Large intestine (tissue), 3 donors: ENCODE data around the gene INTS3. TPM values are rescaled to one million over a fixed set of nuclear protein-coding genes. Genes with fewer than 3 reads are reported as not detected.
"Not testable (repeated sequence)": the region's sequence is repeated elsewhere in the genome, so short reads cannot be mapped to it uniquely, and the experiment has no call there.

Source experiments
- DNase-seq, 2 donors: peaks; one replicate each; pipeline versions ENCODE4 v3.0.0 to v3.0.0-alpha.2; 2013
- H3K27ac ChIP-seq: one replicate; pipeline ENCODE4 v1.5.1; 2013; ENCODE audit warnings: low read length
- H3K27me3 ChIP-seq: 2 replicates; pipeline ENCODE4 v1.6.1; 2013; ENCODE audit warnings: low read length; ENCODE audit not compliant: control insufficient read depth, insufficient read depth
- H3K36me3 ChIP-seq: 2 replicates; pipeline ENCODE4 v1.6.1; 2013; ENCODE audit warnings: low read length; ENCODE audit not compliant: control insufficient read depth, insufficient read depth
- H3K4me1 ChIP-seq: one replicate; pipeline ENCODE4 v1.6.1; 2013; ENCODE audit warnings: low read length; ENCODE audit not compliant: control insufficient read depth, insufficient read depth
- H3K4me3 ChIP-seq: one replicate; pipeline ENCODE4 v1.5.1; 2013; ENCODE audit warnings: low read length
- H3K9me3 ChIP-seq: one replicate; pipeline ENCODE4 v1.6.1; 2013; ENCODE audit warnings: mild to moderate bottlenecking, low read depth, low read length, moderate library complexity; ENCODE audit not compliant: control insufficient read depth
- WGBS: methylation state at CpG from one replicate; pipeline ENCODE4 v1.1.5; 2013; ENCODE audit warnings: low lambda C conversion rate; ENCODE audit not compliant: insufficient coverage; 5-methylcytosine and 5-hydroxymethylcytosine counted together
- polyA plus RNA-seq: library from polyadenylated mRNA; unstranded; fragments of 120-200 nt; gene quantifications from one replicate; pipeline ENCODE4 v1.2.1, GENCODE V29; 2013

The INTS3 gene
- polyA plus RNA-seq, 1 donor, result 62.3 TPM

GRCh38 chr1:153752571-153753195 is 24.8 kb downstream of the INTS3 start:
- Histone ChIP-seq H3K4me3 (no peak overlapping the region), H3K27ac (peak overlapping the region; percentile 70), H3K36me3 (peaks cover 71% of the 10 kb centered on the region), H3K27me3 (no peaks in the 10 kb centered on the region), H3K9me3 (no peaks in the 10 kb centered on the region), H3K4me1 (peaks cover 27% of the 10 kb centered on the region)
- DNase-seq, result peak; percentile 76 to 78
- WGBS, result no CpG with 5 or more reads among the region's 8 CpGs

DNA sequence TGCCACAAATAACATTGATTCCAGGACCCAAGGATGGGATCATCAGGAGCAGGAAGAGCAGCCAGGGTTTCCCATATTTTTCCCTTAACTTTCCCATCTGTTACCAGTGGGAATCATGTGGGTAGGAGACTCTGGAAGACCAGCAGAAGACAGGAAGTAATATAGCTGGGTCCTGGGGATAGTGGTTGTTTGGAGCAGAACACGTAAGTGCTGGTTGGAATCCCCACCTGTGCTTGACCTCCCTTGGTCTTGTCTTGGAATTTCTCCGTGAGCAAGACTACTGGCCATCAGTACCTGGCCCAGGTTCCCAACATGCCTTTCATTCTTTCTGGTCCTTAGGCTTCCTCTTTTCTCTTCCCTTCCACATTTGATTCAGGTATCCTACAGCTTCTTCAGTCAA is 26.4 kb downstream of the INTS3 start:
- Histone ChIP-seq H3K27ac (no peak overlapping the region), H3K9me3 (no peaks in the 10 kb centered on the region), H3K4me1 (peaks cover 27% of the 10 kb centered on the region), H3K27me3 (no peaks in the 10 kb centered on the region), H3K4me3 (no peak overlapping the region), H3K36me3 (peaks cover 74% of the 10 kb centered on the region)
- 83% methylated on average over 1 of the region's 2 CpGs for WGBS
- no peak for DNase-seq

GRCh38 chr1:153760440-153760839 is 32.6 kb downstream of the INTS3 start:
- WGBS, result no CpG with 5 or more reads among the region's 4 CpGs
- no peak overlapping the region for H3K4me3 ChIP-seq
- no peaks in the 10 kb centered on the region for H3K9me3 ChIP-seq
- H3K4me1 ChIP-seq, result peaks cover 11% of the 10 kb centered on the region
- DNase-seq, result no peak
- no peaks in the 10 kb centered on the region for H3K27me3 ChIP-seq
- peaks cover 89% of the 10 kb centered on the region for H3K36me3 ChIP-seq
- H3K27ac ChIP-seq, result no peak overlapping the region

DNA sequence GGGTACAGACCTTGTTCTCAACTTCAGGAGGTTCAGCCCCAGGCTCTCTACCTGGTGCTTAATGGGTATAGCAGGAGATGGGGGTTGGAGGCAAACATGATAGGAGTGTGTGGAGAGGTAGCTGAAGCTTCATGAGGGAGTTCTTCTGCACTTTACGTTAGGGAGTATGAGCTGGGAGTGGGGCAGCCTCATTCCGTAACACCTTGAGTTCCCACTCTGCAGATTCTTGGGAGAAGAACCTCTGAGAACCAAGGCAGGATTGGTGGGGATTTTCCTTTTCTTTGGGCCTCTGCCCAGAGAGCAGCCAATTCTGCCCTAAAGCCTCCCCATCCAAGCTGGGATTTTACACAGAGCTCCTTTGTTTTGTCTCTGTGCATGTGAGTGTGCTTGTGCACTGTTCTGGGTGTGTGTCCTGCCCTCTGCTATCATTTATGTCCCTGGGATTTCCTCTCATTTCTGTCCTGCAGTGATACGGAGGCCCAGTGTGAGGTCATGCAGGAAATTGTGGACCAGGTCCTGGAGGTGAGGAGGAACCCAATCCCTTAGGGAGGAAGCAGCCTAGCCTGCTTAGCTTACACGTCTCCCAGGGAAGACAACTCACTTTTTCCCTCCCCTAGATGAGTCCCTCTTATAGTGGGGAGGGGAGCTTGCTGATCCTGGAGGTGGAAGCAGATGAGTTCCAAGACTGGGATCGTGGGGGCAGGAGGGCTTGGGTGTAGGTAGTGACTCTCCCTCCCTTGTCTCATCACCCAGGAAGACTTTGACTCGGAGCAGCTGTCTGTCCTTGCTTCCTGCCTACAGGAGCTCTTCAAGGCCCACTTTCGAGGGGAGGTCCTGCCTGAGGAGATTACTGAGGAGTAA is 35.7 kb downstream of the INTS3 start:
- peak overlapping the region; percentile 2 for H3K27ac ChIP-seq
- no peak overlapping the region for H3K4me3 ChIP-seq
- H3K36me3 ChIP-seq, result peaks cover 75% of the 10 kb centered on the region
- H3K9me3 ChIP-seq, result no peaks in the 10 kb centered on the region
- H3K27me3 ChIP-seq, result no peaks in the 10 kb centered on the region
- WGBS, result no CpG with 5 or more reads among the region's 7 CpGs
- DNase-seq, result peak in 1 of 2 donors; percentile 42
- H3K4me1 ChIP-seq, result peaks cover 25% of the 10 kb centered on the region

GRCh38 chr1:153764310-153764709 is 36.5 kb downstream of the INTS3 start:
- H3K4me1 ChIP-seq, result peaks cover 32% of the 10 kb centered on the region
- DNase-seq, result peak in 1 of 2 donors; percentile 70
- H3K27ac ChIP-seq, result no peak overlapping the region
- H3K36me3 ChIP-seq, result peaks cover 74% of the 10 kb centered on the region
- no peaks in the 10 kb centered on the region for H3K9me3 ChIP-seq
- no peaks in the 10 kb centered on the region for H3K27me3 ChIP-seq
- no peak overlapping the region for H3K4me3 ChIP-seq
- no CpG with 5 or more reads among the region's 5 CpGs for WGBS

GRCh38 chr1:153766663-153767062 is 38.8 kb downstream of the INTS3 start:
- not testable (repeated sequence) for H3K4me3 ChIP-seq, H3K9me3 ChIP-seq, DNase-seq, H3K27ac ChIP-seq, H3K27me3 ChIP-seq
- peaks cover 37% of the 10 kb centered on the region for H3K4me1 ChIP-seq
- WGBS, result no CpG with 5 or more reads among the region's 10 CpGs
- H3K36me3 ChIP-seq, result peaks cover 73% of the 10 kb centered on the region

DNA sequence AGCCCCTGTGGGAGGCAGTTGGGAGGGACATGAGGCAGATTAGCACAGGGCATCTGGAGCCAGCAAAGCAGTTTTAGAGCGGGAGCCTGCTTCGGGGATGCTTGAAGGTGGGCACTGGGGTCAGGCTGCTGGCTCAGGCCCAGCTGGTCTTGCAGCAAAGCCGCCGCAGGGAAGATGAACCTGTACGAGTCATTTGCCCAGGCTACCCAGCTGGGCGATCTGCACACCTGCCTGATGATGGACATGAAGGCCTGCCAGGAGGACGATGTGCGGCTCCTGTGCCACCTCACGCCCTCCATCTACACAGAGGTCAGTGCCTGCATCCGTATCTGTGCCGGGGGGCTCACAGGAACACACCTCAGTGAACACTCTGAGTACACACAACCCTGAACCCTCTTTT is 39.7 kb downstream of the INTS3 start:
- no peak overlapping the region for H3K4me3 ChIP-seq
- no peaks in the 10 kb centered on the region for H3K27me3 ChIP-seq
- H3K27ac ChIP-seq, result peak overlapping the region; percentile 85
- peaks cover 76% of the 10 kb centered on the region for H3K36me3 ChIP-seq
- peaks cover 37% of the 10 kb centered on the region for H3K4me1 ChIP-seq
- no CpG with 5 or more reads among the region's 11 CpGs for WGBS
- no peaks in the 10 kb centered on the region for H3K9me3 ChIP-seq
- DNase-seq, result no peak

DNA sequence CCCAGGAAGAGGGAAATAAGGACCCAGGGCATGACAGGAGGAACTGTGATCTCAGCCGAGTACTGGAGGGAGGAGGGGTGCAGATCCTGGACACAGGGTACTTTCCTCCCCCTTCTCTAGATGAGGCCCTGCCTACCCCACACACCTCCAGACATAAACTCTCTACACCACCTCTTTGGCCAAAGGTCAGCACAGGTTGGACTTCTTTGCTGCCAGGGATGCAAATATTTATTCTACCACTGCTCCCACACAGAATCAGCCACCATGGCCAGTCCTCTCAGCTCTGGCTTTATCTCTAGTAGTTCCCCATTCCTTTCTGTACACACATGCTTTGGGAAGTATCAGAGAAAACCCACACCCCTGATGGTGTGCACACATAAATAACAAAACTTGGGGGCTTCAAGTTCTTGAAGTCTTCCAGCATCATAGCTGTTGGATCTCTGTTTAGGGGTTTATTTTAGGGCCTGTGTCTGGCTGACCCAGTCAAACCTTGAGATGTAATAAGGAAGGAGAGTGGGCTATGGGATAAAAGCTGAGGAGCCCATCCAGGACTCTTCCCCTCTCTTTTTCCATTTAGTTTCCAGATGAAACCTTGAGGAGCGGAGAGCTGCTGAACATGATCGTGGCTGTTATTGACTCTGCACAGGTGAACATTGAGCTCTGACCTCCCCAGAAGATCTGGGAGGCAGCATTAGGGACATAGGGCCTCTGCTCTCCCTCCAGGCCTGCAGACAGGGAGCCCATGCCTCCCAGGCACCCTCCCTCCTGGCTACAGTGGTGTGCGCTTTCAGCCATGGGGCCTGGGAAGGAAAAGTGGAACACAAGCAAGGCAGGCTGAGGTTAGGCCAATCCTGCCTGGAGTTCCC is 40.7 kb downstream of the INTS3 start:
- no peak overlapping the region for H3K4me3 ChIP-seq
- no peaks in the 10 kb centered on the region for H3K27me3 ChIP-seq
- no peaks in the 10 kb centered on the region for H3K9me3 ChIP-seq
- DNase-seq, result peak; percentile 64 to 87
- no CpG with 5 or more reads among the region's 4 CpGs for WGBS
- H3K27ac ChIP-seq, result peak overlapping the region; percentile 85
- peaks cover 76% of the 10 kb centered on the region for H3K36me3 ChIP-seq
- peaks cover 37% of the 10 kb centered on the region for H3K4me1 ChIP-seq

DNA sequence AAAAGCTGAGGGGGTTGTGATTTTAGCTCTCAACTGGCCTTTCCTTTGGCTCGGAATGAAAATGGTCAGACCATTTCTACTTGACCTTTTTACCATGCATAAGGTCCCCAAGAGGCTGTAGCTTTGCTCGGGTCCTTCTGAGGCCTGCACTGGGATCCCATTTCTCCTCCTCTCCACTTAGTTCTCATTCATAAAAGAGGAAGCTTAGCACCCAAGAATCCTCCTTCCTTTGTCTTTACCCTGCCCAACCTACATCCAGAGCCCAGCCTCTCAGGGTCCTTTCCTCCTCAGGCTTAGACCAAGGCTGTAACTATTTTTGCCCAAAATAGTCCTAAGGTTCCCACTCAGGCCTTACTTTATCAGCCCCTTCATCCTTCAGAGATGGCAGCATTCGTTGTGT is 41.4 kb downstream of the INTS3 start:
- WGBS, result 73% methylated on average over 1 of the region's 3 CpGs
- H3K27ac ChIP-seq, result peak overlapping the region; percentile 85
- H3K27me3 ChIP-seq, result no peaks in the 10 kb centered on the region
- no peaks in the 10 kb centered on the region for H3K9me3 ChIP-seq
- peaks cover 32% of the 10 kb centered on the region for H3K4me1 ChIP-seq
- DNase-seq, result no peak
- H3K4me3 ChIP-seq, result no peak overlapping the region
- peaks cover 75% of the 10 kb centered on the region for H3K36me3 ChIP-seq

GRCh38 chr1:153770797-153771196 is 42.9 kb downstream of the INTS3 start:
- Histone ChIP-seq H3K4me3 (no peak overlapping the region), H3K27me3 (no peaks in the 10 kb centered on the region), H3K36me3 (peaks cover 63% of the 10 kb centered on the region), H3K4me1 (peaks cover 31% of the 10 kb centered on the region), H3K9me3 (no peaks in the 10 kb centered on the region), H3K27ac (no peak overlapping the region)
- DNase-seq, result no peak
- WGBS, result no CpG with 5 or more reads among the region's 11 CpGs
